Fibroblast of lung (primary cell): ENCODE data around the gene FOSL2.

Experiments
- EZH2 ChIP-seq: IDR thresholded peaks from 2 replicates; pipeline ENCODE4 v1.5.1; 2012; ENCODE audit warnings: low read length, control low read depth, mild to moderate bottlenecking; ENCODE audit errors: missing control alignments
- TF ChIP-seq, protein P1 (sequence below), 2 donors: IDR thresholded peaks in 1 of 2; conservative IDR thresholded peaks in 1 of 2; 1 replicate in 1 of 2; 2 replicates in 1 of 2; pipeline ENCODE4 v1.5.1; 2011 to 2012; ENCODE audit warnings: low read length in 2 of 2, control low read depth in 1 of 2, inconsistent platforms in 1 of 2, low read depth in 1 of 2, mild to moderate bottlenecking in 1 of 2

DNA sequence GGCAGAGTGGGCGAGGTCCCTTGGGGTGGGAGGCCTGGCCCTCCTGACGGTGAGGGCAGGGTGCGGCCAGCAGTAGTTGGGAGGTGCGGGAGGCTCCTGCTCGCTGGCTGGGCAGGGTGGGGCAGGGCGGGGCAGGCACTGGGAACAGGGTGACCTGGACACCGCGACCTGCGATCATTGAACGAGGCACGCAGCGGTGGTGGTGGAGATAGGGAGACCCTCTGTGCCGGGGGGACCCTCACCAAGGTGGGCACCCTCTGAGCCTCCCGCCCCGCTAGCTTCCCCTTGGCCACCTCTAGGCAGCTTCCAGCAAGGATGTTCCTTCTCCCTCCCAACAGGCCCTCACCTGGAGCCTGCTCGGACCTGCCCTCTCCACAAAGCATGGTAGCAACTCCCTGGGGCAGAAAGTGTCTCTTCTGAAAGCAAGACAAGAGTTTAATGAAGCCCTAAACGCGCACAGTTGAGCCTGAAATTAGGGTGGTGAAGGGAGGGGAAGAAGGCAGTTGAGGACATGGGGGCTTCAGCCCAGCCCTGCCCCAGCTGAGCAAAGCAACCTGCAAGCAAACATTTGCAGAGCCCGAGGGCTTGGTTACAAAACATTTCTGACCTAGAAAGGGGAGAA lies 15.4 kb upstream of the FOSL2 start:
- TF ChIP-seq, protein P1, sequence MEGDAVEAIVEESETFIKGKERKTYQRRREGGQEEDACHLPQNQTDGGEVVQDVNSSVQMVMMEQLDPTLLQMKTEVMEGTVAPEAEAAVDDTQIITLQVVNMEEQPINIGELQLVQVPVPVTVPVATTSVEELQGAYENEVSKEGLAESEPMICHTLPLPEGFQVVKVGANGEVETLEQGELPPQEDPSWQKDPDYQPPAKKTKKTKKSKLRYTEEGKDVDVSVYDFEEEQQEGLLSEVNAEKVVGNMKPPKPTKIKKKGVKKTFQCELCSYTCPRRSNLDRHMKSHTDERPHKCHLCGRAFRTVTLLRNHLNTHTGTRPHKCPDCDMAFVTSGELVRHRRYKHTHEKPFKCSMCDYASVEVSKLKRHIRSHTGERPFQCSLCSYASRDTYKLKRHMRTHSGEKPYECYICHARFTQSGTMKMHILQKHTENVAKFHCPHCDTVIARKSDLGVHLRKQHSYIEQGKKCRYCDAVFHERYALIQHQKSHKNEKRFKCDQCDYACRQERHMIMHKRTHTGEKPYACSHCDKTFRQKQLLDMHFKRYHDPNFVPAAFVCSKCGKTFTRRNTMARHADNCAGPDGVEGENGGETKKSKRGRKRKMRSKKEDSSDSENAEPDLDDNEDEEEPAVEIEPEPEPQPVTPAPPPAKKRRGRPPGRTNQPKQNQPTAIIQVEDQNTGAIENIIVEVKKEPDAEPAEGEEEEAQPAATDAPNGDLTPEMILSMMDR (conservative IDR thresholded peaks at IDR 0.05 in 1 of 2, IDR thresholded peaks at IDR 0.05 in 1 of 2; ENCODE audit: low read depth in 1 of 2, low read length in 2 of 2): no peak
- no peak for TF ChIP-seq EZH2
